Kasumi-1 (cell line): Measurements from ENCODE around the gene NAV3.
A peak's percentile ranks its signal among the peaks of the same experiment; 100 is the strongest.

Experiments
- DNase-seq, 2 experiments: peaks; one replicate each; lab custom pipeline; 2025; lab: John Stamatoyannopoulos, UW

The NAV3 gene

DNA sequence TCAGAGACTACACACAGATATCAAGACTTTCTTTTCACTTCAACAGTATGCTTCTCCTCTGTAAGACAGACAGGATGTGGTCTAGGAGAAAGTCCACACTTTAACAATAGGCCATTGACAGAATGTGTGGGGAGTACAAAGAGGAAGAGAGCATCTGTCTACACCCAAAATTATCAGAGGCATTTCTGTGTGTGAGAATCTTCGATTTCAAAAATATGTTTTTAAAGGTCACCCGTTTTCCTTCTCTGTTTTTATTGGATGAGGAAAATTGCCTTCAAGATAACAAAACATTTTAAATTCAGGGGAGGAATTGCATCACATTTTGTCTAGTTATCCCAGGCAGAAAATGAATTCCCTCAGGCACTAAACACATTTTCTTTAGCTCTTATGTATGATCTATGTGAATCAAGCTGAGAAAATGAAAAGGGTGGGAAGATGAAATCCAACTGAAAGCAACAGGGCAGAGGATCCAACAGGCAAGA, 16.4 kb downstream of the NAV3 start:
- peak; percentile 59 to 64 for DNase-seq

DNA sequence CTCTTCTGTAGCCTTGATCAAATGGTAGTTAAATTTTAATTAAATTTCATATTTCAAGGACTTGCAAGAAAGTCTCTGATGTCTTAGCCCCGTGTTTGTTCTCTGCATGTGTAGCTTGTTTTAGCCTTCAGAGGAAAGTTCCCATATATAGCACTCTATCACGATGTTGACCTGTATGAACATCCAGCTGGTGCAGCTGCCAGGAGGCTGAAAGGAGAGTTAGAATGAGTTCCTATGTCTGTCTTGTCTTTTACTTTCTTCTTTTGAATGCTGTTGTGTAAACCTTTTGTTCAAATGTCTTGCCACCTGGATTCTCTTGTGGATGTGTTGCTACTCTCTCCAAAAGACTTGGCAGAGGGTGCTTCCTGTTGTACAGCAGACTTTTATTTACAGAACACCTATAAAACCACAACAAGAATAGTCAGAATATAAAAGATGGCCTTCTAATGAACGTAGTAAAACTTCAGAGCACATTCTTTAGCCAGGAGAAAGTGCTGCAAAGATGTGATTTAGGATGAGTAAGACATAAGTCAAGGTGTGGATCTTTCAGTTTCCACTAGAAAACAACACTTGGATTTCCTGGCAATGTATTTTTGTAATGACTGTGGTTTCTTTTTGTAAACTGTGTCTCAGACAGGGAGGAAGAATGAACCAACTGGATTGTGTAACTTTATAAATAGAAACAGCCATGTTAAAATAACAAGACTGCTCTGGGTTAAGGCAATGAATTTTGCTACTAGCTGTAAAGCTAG, 17.2 kb downstream of the NAV3 start:
- no peak for DNase-seq

DNA sequence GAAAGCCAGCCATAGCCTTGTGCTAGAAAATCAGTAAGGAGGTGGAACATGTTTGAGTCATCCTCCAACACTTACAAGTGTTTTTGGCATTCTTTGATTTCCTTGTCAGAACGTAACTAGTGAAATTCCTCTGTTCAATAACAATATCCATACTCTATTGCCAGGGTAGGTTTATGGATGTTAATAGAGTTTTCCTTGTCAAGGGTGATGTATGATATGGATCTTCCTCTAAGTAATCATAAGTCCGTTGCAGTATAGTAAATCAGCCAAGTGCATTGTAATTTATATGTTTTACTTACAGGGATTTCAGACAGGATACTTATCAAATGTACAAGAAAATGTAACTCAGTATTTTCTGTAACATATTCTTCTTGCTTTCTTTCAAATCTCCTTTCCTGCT, 19.4 kb downstream of the NAV3 start:
- DNase-seq = no peak

DNA sequence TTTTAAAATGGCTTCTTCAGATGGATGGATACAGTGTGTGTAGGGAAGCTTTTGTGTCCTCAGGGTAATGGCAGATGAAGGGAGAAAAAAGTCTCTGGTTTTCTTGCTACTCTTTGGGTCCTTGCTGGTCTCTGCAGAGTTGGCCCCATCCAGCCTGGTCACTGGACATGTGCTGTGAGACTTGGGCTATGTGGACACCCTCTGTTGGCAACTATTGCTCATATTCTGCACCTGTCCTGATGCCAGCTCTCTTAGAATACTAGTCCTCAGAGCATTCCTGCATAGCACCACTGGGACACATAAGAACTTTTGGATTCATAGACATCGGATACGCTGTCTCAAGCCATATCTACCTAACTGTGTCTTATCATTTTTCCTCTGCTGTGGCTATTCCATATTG, 20.0 kb downstream of the NAV3 start:
- no peak for DNase-seq

DNA sequence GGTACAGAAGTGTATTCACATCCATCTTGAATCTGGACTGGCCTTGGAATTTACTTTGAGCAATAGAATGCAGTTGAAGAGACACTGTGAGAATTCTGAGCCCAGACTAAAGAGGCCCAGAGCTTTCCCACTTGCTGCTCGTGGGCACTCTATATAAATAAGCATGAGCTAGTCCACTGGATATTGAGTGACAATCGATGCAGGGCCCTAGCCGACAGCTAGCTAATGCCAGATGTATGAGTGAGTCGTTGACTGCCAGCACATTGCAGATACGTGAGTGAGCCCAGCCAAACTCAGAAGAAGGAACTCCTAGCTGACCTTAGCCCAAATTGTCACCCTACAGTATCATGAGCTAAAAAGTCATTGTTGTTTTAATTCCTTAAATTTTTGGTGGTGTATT, 24.9 kb downstream of the NAV3 start:
- DNase-seq = no peak

DNA sequence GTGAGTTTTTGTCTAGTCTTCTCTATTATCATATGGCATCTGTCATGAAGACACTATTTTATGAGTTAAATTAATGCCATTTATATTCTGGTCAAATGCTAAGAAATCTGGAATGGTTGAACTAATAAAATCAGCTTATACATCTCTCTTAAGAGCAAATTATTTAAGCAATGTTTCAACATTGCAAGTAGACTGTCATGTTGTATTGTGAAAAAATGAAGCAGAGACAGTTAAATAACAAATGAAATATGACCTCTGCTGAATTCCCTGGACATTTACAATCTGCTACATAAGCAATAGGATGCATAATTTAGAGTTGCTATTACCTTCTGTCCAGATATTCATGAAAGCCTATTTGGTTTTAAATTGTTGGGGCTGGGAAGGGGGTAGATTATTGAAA, 30.6 kb downstream of the NAV3 start:
- DNase-seq = no peak

DNA sequence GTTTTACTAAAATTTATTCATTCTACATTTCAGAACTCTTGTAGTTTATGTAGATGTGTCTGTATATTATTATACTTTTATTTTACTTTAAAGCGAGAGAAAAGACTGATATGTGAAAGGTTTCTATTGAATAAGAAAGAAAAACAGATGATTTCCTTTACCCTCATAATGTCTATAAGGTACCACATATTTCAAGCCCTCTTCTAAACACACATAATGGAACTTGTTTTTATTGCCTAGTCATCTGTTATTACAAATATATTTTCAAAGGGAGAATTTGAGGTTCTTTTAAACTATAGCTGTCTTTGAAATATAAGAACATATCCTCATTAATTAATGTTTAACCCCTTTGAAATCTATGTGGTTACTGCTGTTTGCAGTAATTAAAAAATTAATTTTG, 34.5 kb downstream of the NAV3 start:
- no peak for DNase-seq

DNA sequence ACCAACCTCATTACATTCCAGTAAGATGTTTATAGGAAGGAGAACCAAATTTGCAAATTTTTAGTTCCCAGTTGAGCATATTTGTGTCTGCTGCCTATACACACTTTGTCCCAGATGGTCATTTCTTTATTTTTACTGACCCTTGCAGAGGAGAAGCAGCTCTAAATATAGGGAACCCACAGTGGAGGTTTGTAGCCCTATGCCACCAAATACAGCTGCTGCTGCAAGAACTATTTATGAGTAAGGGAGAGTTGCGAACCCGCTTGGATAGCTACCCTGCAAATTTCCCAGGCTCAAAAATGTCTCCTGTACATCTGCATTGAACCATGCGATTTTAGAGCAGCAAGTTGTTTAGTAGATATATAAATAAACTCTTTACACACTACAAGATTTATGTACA, 48.2 kb downstream of the NAV3 start:
- DNase-seq = no peak

DNA sequence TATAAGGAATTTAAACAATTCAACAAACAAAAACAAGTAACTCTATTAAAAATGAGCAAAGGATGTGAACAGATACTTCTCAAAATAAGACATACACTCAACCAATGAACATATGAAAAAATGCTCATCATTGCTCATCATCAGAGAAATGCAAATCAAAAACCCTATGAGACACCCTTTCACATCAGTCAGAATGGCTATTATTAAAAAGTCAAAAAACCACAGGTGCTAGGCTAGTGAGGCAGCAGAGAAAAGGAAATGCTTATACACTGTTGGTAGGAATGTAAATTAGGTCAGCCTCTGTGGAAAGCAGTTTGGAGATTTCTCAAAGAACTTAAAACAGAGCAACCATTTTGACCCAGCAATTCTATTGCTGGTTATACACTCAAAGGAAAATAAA, 52.0 kb downstream of the NAV3 start:
- DNase-seq = no peak

DNA sequence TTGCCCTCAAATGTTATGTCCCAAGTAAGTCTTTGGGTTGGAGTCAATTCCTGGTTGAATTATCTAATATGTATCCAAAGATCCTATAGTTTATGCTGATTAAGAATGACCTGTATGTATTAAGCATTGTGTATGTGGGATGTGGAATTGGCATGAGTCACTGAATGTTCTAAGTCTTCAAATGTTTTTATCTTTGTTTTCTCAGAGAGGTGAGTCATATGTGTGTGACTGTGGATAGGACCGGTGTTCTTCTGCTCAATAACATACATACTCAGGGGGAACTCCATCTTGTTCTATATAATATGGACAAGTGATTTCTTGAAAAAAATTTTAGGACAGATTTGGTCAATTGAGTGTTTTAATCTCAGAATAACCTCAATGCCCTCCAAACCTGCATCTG, 57.9 kb downstream of the NAV3 start:
- no peak for DNase-seq

DNA sequence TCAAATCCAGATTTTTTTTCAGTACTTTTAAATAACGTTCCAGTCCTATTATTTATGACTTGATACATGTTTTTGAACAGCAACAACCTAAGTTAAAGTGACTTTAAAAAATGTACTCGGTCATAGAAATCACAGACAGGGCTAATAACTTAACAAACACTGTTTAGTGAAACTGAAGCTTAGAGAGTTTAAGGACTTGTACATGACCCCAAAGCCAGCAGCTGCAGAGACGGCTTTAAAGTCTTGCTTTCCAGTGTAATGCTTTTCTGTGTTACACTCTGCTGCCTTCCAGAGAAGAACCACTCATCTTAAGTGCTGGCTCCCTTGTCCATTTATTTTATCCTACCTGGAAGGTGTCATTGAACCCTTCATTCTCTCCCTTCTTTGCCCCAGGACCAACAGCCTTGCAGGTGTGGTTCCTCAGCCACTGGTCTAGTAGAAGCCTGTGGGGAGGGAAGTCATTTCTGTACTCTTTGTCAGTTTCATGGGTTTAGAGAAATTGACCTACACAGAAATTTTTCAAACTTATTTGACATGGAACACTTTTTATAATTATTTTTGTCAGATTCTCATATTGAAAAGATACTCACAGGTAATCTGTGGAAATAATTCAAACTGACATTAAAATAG, 60.9 kb downstream of the NAV3 start:
- no peak for DNase-seq

DNA sequence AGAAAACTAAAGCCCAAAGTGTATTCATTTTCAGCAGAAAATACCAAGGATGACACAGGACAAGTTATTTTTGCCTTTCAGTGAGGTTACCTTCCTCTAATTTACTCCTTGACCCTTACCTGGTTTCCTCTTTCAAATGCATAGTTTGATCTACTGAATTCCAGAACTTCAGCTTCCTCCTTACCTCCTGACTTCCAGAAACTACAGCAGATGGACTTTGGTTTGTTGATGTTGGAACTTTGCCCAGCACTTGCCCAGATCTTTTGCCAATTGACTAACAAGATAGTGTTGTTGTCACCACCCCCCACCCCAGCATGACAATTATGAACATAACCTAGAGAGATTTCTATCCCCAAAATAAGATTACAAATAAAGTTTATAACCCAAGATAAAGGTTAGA, 63.2 kb downstream of the NAV3 start:
- no peak for DNase-seq

DNA sequence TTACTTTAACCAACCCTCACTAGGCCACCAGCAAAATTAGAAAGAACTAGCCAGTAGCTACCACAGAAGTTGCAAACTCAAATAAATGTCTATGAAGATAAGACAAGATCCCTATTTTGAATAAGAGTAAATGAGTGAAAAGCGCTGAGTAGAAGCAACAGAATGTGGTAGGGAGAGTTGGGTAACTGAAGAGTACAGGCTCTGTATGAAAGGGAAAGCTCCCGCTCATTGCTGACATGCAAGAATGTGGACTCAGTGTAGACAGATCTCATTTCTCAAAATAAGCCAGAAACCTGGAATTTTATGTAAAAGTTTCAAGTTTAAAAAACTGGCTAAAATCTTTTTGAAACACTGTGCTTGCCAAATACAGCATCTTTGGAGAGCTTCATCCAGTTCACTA, 63.9 kb downstream of the NAV3 start:
- no peak for DNase-seq

DNA sequence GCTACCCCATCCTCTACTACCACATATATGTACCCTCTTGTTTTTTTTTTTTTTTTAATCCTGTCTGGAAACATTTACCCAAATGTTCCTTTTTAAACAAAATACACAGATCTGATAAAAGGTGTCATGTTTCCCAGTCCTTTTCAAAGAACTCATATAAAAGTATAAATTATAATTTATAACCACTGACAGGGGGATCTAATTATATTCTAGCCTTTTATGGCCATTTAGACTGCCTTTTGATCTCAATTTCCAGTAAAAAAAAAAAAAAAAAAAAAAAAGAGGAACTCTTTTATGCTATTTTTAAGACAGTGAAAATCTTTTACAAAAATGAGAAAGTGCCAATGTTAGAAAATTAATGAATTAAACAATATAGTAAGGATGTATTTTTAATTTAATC, 65.0 kb downstream of the NAV3 start:
- no peak for DNase-seq

DNA sequence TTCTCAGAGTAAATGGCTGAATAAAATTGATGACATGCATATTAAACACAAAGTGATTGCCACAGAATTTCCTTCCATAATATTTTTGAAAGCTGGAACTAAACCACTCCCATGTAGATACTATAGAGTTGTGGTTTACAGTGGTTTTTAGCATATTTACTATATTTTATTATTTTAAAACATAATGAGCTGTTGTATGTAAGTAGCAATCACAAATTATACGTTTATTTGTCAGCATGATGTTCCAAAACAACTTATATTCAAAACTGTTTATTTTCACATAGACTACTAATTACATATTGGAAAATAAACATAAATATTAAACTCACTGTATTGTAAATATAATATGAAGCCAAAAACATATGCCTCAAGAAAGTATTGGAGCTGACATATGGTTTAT, 77.2 kb downstream of the NAV3 start:
- no peak for DNase-seq

DNA sequence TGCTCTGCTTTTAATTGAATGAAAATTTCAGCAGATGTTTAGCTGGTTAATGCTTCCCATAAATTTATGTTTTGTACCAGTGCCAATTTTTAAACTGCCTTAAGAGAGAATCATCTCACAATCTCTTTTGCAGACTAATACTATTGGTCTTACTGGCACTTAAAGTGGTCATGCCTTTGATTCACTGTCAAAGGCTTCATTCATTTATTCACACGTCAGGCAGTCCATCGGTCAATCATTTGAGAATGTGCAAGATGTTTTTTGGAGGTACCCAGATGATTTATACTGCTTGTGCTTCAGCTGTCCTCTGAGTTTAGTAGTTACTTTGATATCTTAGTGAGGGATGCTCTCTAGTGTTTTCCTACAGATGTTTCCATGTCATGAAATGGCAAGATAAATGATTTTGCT, 83.4 kb downstream of the NAV3 start:
- no peak for DNase-seq

DNA sequence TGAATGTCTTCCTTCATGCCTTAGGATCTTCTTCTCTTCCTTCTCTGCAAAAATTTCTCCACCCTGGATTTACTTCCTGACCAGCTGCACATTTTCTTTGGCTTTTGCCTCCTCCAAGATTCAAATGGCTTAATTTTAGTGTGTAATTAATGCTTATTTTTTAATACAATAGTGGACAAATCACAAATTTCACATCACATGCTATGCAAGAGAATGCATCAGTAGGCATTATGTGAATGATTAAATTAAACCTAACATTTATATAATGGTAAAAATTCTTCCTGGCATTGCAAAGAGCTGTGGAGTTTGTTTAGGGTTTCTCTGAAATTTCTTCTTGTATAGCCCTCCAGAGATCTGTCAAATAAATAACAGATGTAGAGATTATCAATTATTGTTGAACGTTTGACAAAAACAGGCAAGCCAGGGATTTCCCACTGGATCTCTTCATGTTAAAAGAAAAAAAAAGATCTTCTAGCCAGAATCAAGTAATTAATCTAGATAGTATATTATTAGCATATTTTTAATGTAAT, 84.4 kb downstream of the NAV3 start:
- DNase-seq = no peak

DNA sequence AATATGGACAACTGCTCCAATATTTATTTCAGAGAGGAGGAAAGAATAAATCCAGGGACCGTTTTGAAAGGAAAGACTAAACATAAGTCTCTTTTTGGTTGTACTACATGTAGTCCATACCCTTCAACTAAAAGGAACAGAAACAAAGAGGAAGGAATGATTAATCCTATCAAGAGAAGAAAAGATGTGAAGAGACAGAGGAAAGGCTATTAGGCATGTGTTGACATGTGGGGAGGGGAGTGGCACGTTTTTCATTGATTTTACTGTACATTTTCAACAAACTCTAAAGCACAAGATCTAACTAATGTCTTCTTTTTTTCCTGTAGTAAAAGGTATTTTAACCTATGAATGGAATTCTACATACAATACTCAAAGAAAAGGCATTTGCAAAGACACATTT, 85.6 kb downstream of the NAV3 start:
- DNase-seq = no peak

DNA sequence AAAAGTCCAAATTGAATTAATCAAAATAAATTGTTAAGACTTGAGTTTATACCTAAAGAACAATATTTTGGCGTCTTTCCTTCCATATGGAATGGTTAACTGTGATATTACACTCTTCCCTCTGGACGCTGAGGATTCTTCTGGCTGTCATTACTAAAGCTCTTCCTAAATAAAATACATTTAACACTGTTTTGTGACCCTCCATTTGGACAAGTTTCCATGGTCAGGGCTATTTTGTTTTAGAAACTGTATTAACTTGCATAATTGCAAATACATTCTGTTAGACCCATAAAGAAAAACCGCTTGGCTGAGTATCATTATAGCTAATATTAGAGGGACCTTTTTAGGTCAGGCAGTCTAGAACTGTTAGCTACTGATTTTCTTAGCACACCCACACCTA, 87.4 kb downstream of the NAV3 start:
- no peak for DNase-seq

DNA sequence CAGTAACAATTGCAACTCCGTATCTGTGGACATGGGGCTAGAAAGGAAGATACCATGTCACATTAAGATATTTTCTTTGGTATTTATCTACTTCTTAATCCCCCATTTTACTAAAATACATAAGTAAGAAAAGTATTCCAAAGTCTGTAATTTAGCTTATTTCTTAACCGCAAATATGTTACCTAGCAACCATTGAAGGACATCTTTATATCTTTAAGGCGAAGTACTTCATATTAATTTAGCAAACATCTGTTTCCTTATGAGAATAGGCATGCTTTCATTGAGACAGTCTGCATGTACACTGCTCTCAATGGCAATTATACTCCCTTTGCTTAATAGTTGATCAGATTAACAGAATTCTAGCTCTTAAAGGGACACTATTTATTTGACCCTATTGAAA, 88.8 kb downstream of the NAV3 start:
- no peak for DNase-seq

DNA sequence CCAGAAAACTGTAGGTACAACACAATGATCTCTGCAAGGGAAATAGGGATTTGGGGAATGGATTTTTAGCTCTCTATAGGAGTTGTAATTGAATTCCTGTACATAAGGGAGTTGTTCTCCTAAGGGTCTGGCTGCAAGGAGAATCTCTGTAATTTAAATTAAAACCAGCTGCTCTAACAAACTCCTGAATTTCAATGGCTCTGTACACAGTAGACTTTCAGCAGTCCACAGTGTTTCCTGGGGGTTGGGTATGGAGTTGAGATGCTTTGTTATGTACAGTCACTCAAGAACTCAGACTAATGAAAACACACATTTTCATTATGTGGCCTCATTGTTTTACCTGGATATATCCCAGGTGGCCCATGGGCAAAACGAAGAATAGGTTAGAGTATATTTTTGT, 93.2 kb downstream of the NAV3 start:
- DNase-seq = no peak

DNA sequence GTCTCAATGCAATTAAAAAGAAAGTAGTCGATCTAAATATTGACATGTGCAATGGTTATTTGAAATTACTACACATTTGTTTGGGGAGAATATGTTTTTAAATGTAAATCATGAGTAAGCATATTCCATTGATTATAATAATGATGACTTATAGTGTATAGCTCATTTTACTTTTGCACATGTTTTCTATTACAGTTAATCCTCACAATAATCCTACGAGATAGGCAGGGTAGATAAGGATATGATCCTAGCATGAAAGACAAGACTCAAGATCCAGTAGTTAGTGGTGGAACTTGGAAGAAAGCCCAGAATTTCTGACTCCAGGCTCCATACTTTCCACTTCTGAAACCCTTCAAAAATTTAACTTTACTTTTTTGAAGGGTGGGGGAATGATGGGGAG, 94.0 kb downstream of the NAV3 start:
- no peak for DNase-seq

DNA sequence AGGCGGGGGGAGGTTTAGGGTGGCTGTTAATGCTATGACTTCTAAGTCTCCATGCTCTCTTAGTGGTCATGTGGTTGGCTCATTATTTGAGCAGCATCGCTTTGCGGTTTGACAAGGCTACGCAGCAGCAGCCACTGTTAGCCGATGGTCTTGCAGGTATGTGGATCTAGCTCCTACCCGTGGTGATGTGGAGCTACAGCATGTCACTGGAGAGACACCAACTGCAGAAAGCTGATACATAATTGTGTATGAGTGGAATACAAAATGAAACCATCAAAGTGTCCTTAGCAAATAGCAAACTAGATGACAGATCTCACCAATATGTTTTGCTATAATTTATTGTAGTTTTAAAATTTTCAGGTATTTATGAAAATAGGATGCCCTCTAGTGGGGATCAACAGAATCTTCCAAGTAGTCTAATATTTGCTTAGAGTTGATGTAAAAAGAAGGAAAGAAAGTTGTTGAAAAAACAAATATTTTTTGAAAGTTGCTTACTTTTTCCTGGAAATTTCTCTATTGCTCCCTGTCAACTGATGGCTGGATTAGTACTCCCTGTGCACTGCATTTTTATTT, 94.9 kb downstream of the NAV3 start:
- DNase-seq = peak; percentile 82 to 84
